ENCODE data around the gene GFOD2.

DNA sequence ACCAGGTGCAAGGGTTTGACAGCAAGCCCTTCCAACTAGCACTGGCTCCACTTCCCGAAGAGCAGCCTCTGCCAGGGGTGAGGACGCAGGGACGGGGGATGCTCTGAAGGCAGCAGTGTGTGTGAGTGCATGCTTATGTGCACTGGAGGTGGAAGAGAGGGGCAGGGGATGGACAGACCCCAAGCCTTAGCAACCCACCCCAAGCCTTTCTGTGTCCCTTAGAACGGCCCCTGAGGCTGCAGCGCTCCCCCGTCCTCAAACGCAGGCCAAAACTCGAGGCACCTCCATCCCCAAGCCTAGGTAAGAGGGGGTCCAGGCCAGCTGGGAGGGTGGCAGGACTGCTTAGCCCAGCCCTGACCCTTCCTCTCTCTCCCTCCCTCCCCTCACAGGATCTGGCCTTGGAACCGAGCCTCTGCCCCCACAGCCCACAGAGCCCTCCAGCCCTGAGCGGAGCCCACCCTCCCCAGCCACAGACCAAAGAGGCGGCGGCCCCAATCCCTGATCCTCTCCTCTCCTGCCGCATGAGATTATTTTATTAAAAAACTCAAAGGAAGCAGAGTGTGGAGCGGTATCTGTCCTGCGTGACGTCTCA lies 62.0 kb downstream of the GFOD2 start:
- TF ChIP-seq, protein P1, sequence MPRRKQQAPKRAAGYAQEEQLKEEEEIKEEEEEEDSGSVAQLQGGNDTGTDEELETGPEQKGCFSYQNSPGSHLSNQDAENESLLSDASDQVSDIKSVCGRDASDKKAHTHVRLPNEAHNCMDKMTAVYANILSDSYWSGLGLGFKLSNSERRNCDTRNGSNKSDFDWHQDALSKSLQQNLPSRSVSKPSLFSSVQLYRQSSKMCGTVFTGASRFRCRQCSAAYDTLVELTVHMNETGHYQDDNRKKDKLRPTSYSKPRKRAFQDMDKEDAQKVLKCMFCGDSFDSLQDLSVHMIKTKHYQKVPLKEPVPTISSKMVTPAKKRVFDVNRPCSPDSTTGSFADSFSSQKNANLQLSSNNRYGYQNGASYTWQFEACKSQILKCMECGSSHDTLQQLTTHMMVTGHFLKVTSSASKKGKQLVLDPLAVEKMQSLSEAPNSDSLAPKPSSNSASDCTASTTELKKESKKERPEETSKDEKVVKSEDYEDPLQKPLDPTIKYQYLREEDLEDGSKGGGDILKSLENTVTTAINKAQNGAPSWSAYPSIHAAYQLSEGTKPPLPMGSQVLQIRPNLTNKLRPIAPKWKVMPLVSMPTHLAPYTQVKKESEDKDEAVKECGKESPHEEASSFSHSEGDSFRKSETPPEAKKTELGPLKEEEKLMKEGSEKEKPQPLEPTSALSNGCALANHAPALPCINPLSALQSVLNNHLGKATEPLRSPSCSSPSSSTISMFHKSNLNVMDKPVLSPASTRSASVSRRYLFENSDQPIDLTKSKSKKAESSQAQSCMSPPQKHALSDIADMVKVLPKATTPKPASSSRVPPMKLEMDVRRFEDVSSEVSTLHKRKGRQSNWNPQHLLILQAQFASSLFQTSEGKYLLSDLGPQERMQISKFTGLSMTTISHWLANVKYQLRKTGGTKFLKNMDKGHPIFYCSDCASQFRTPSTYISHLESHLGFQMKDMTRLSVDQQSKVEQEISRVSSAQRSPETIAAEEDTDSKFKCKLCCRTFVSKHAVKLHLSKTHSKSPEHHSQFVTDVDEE (CRISPR knock-in tag; IDR thresholded peaks at IDR 0.05), result no peak
- TF ChIP-seq ZFP3 (CRISPR knock-in tag; IDR thresholded peaks at IDR 0.05) (no peak), ZC3H10 (CRISPR knock-in tag; IDR thresholded peaks at IDR 0.05) (no peak), ZFP30 (CRISPR knock-in tag; IDR thresholded peaks at IDR 0.05) (no peak)

Data from SK-N-SH treated with all-trans-retinoic acid at 6 μM for 48 hours (cell line).